Panc1 (cell line): Measurements from ENCODE around the gene RGS6. TPM values are rescaled to one million over a fixed set of nuclear protein-coding genes. Genes with fewer than 3 reads are reported as not detected.

Experiments
- ATAC-seq: fragments of 200-7000 bp; cut with Tn5 transposase; 2 replicates; pipeline ENCODE4 v1.9.1; 2020; ENCODE audit warnings: mild to moderate bottlenecking, moderate library complexity
- BruUV-seq: library from RNA; stranded (reverse); fragments of 400-500 nt; replicated peaks from 2 replicates; lab custom pipeline; 2021; lab: Mats Ljungman, UMichigan
- CTCF ChIA-PET: fragments of 300-600 bp; sonication (Branson Sonifier 250); formaldehyde crosslinking; loops from one replicate; lab custom pipeline; 2022; ENCODE audit warnings: antibody characterized with exemption; lab: Charles Lee
- POLR2A ChIA-PET: fragments of 300-600 bp; sonication (Branson Sonifier 250); formaldehyde crosslinking; loops from one replicate; lab custom pipeline; 2022; ENCODE audit warnings: antibody characterized with exemption; lab: Charles Lee
- DNase-seq: peaks from one replicate; pipeline ENCODE4 v3.0.0-alpha.2; 2010; ENCODE audit warnings: low read depth, low spot score
- H3K27ac ChIP-seq: 2 replicates; pipeline ENCODE4 v1.5.1; 2011; ENCODE audit warnings: mild to moderate bottlenecking, low read length, inconsistent platforms
- H3K27me3 ChIP-seq: fragments of 200-500 bp; sonication (Bioruptor generic); 2 replicates; pipeline ENCODE4 v1.6.0; 2014; ENCODE audit warnings: low read length, inconsistent platforms; ENCODE audit not compliant: control insufficient read depth, insufficient read depth
- H3K36me3 ChIP-seq: fragments of 200-500 bp; sonication (Bioruptor generic); 2 replicates; pipeline ENCODE4 v1.5.1; 2014; ENCODE audit warnings: inconsistent platforms, mild to moderate bottlenecking, low read length, moderate library complexity; ENCODE audit not compliant: control insufficient read depth, insufficient read depth
- H3K4me1 ChIP-seq: 2 replicates; pipeline ENCODE4 v1.5.1; 2011; ENCODE audit warnings: inconsistent platforms, mild to moderate bottlenecking, low read length, moderate library complexity; ENCODE audit not compliant: control insufficient read depth, insufficient read depth
- H3K4me3 ChIP-seq, 2 experiments: 2 replicates each; pipeline ENCODE4 v1.5.1; 2011 to 2012; ENCODE audit warnings: low read depth in 2 of 2, low read length in 2 of 2, mild to moderate bottlenecking in 2 of 2, inconsistent platforms in 1 of 2, moderate library complexity in 1 of 2
- H3K9me3 ChIP-seq: fragments of 200-500 bp; sonication (Bioruptor generic); 2 replicates; pipeline ENCODE4 v1.5.1; 2014; ENCODE audit warnings: low read depth, mild to moderate bottlenecking, inconsistent platforms, low read length, moderate library complexity; ENCODE audit not compliant: control insufficient read depth, insufficient read depth
- CTCF ChIP-seq: fragments of 450-650 bp; IDR thresholded peaks from 2 replicates; pipeline ENCODE4 v1.5.1; 2017; ENCODE audit warnings: mild to moderate bottlenecking
- POLR2AphosphoS5 ChIP-seq: IDR thresholded peaks from 2 replicates; pipeline ENCODE4 v1.6.1; 2012; ENCODE audit warnings: mild to moderate bottlenecking, low read depth, low read length, moderate library complexity
- REST ChIP-seq, 2 experiments: IDR thresholded peaks; 2 replicates each; pipeline ENCODE4 v1.6.1; 2011 to 2012; ENCODE audit warnings: low read depth in 2 of 2, control low read depth in 1 of 2, low read length in 1 of 2, mild to moderate bottlenecking in 1 of 2, moderate library complexity in 1 of 2; ENCODE audit not compliant: insufficient read depth in 1 of 2
- SIN3A ChIP-seq: IDR thresholded peaks from 2 replicates; pipeline ENCODE4 v1.6.1; 2012; ENCODE audit warnings: low read depth, mild to moderate bottlenecking, low read length, moderate library complexity, borderline replicate concordance; ENCODE audit not compliant: insufficient read depth
- TCF7L2 ChIP-seq: IDR thresholded peaks from 2 replicates; pipeline ENCODE4 v1.6.1; 2011; ENCODE audit warnings: mild to moderate bottlenecking, low read depth, low read length, inconsistent platforms
- in situ Hi-C: cut with HindIII; loops from 2 replicates; pipeline ENCODE4 v1.10.0; 2016; ENCODE audit warnings: low sequenced_read_pairs, low pct_unique_long_range_greater_than_20kb
- intact Hi-C: fragments of 100-400 bp; cut with micrococcal nuclease; formaldehyde crosslinking; loops from one replicate; pipeline ENCODE4 v1.10.0; 2022; ENCODE audit not compliant: unreplicated experiment
- total RNA-seq: library from RNA; stranded (reverse); gene quantifications from one replicate; pipeline ENCODE4 v1.2.1, GENCODE V29; 2021; ENCODE audit not compliant: unreplicated experiment

The RGS6 gene
- total RNA-seq, 1 experiment from 2014 or later = not detected

- H3K27ac ChIP-seq = no peak overlapping the region
- H3K9me3 ChIP-seq = no peaks in the 10 kb centered on the region
- H3K36me3 ChIP-seq = no peaks in the 10 kb centered on the region
- no peak for DNase-seq
- no peaks in the 10 kb centered on the region for H3K4me1 ChIP-seq
- in situ Hi-C loops (no loop called here), intact Hi-C loops (no loop called here)
- TF ChIP-seq CTCF (no peak), REST (IDR thresholded peaks at IDR 0.05; ENCODE audit: insufficient read depth in 1 of 2, low read depth in 2 of 2, low read length in 1 of 2) (no peak), TCF7L2 (no peak), SIN3A (no peak), POLR2AphosphoS5 (no peak)
- no TSS peak for BruUV-seq
- ChIA-PET POLR2A (no interaction called here), CTCF (no interaction called here)
- H3K27me3 ChIP-seq = no peaks in the 10 kb centered on the region
- no peak for ATAC-seq
- no peak overlapping the region for H3K4me3 ChIP-seq
Observed at GRCh38 chr14:72614891-72615415, 682.7 kb downstream of the RGS6 start.

- no TSS peak for BruUV-seq
- H3K27me3 ChIP-seq = no peaks in the 10 kb centered on the region
- intact Hi-C loops (no loop called here), in situ Hi-C loops (no loop called here)
- H3K4me3 ChIP-seq = no peak overlapping the region
- no peaks in the 10 kb centered on the region for H3K4me1 ChIP-seq
- TF ChIP-seq SIN3A (no peak), CTCF (no peak), REST (IDR thresholded peaks at IDR 0.05; ENCODE audit: insufficient read depth in 1 of 2, low read depth in 2 of 2, low read length in 1 of 2) (no peak), POLR2AphosphoS5 (no peak), TCF7L2 (no peak)
- DNase-seq (no peak), ATAC-seq (no peak)
- POLR2A ChIA-PET = no interaction called here
- no peaks in the 10 kb centered on the region for H3K36me3 ChIP-seq
- H3K27ac ChIP-seq = no peak overlapping the region
- no peaks in the 10 kb centered on the region for H3K9me3 ChIP-seq
- CTCF ChIA-PET = no interaction called here
Observed at GRCh38 chr14:72615451-72616121, 683.4 kb downstream of the RGS6 start.
